ENCODE results near the gene SEPTIN3.

- no peak for TF ChIP-seq CTCF (IDR thresholded peaks at IDR 0.05)
- no peak for TF ChIP-seq POLR2A (IDR thresholded peaks at IDR 0.05)
Measured at GRCh38 chr22:41931701-41932269, 37.5 kb upstream of the SEPTIN3 start.
